Fibroblast of peridontal ligament (primary cell): ENCODE data around the gene FLT3.
"Not testable (repeated sequence)": the region's sequence is repeated elsewhere in the genome, so short reads cannot be mapped to it uniquely, and the experiment has no call there.

Source experiments
- DNase-seq: peaks from one replicate; pipeline ENCODE4 v3.0.0-alpha.2; 2010; ENCODE audit errors: extremely low read depth

Gene FLT3

DNA sequence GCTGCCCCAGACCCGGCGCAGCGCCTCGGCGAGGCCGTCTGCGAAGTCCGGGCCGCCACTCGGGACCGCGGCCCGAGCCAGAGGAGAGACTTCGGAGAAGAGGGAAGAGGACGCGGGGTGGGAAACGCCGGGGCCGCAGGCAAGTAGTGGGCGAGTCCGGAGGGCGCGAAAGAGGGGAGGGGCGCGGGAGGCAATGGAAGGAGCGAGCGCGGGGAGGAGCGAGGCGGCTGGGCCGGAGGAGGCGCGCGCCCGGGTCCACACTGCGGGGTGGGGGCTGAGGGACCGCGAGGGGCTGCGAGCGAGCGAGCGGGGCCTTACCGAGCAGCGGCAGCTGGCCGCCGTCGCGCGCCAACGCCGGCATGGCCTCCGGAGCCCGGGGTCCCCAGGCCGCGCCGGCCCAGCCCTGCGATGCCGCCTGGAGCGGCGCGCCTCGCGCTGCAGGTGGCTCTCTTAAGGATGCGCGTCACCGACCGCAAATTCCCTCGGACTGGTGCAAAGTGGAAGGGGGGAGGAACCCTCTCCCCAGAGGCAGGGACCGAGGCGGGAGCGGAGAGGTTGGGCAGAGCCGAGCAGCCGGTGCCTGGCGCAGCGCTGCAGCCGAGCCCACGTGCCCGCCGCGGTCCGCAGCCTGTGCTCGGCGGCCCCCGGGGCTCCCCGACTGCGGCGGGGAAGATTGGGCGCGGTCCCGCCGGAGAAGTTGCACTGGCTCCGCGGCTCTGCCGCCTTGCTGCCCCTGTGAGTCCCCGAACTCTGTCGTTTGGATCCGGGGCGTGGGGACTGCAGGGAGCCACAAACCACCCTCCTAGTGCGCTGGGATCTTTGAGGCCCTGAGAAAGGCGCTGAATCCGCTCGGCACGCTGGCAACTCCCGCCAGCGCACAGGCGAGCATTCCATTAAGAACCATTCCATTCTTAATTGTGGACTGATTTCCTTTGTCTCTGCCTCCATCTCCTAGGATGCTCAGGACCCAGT, at the start of gene FLT3:
TSS of gene FLT3 (minus strand) at position 427 of the 972 bp plus-strand sequence. CDS start at position 361, 66 bp downstream.
- DNase-seq = no peak

DNA sequence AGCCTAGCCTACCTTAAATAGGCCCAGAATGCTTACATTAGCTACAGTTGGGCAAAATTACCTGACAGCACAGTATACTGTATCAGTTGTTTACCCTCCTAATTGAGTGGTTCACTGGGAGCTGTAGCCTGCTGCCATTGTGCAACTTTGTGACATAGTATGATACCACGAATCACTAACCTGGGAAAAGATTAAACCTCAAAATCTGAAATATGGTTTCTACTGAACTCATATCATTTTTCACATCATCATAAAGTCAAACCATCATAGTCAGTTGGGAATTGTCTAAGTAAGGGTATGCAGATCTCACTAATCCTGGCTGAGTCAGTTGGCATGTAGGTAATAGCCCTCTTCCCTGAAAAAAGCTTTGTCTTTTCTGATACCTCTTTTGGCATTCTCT, 47.1 kb upstream of the FLT3 start:
- peak; percentile 27 for DNase-seq

DNA sequence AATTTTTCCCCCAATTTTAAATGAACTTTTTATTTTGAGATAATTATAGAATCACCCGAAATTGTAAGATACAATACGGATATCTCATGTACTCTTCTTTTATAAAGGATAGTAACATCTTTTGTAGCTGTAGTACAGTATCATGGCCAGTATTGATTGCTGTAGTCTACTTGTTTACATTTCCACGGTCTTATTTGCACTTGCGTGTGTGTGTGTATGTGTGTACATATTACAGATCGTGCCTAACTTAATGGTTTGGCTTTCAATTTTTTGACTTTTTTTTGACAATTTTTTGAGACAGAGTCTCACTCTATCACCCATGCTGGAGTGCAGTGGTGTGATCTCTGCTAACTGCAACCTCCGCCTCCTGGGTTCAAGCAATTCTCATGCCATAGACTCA, 44.7 kb upstream of the FLT3 start:
- DNase-seq = no peak

DNA sequence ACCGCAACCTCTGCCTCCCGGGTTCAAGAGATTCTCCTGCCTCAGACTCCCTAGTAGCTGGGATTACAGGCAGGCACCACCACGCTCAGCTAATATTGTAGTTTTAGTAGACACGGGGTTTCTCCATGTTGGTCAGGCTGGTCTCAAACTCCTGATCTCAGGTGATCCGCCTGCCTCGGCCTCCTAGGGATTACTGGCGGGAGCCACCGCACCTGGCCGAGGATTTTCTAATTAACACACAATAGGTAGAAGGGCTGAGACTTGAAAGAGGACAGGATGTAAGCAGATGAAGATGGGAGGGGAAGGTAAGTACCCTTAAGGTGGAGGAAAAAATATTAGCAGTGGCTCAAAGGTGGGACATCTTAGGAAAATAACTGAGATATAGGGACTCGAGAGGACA, 41.2 kb upstream of the FLT3 start:
- DNase-seq = not testable (repeated sequence)

DNA sequence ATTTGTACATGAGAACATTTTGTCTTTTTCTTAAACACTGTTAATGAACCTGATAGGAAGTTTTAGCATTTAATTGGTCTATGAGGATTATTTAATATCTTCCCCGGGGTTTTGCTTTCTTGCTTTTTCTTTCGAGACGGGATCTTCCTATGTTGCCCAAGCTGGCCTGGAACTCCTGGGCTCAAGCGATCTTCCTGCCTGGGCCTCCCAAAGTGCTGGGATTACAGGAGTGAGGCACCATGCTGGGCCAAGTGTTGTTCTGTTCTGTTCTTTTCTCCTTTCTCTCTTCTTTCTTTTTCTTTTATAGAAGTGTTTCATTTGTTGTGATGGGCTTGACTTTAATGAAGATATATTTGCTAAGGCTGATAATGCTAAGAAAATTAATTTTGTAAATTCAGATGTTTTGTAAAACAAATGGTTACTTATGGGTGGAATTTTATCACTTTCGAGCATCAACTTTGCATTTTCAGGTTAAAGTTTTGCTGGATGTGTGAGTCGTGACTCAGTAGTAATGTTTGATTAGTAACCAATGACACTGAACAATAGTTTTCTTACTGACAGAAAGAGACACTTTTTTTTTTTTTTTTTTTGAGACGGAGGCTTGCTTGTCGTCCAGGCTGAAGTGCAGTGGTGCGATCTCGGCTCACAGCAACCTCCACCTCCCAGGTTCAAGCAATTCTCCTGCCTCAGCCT, 40.2 kb upstream of the FLT3 start:
- DNase-seq = no peak

DNA sequence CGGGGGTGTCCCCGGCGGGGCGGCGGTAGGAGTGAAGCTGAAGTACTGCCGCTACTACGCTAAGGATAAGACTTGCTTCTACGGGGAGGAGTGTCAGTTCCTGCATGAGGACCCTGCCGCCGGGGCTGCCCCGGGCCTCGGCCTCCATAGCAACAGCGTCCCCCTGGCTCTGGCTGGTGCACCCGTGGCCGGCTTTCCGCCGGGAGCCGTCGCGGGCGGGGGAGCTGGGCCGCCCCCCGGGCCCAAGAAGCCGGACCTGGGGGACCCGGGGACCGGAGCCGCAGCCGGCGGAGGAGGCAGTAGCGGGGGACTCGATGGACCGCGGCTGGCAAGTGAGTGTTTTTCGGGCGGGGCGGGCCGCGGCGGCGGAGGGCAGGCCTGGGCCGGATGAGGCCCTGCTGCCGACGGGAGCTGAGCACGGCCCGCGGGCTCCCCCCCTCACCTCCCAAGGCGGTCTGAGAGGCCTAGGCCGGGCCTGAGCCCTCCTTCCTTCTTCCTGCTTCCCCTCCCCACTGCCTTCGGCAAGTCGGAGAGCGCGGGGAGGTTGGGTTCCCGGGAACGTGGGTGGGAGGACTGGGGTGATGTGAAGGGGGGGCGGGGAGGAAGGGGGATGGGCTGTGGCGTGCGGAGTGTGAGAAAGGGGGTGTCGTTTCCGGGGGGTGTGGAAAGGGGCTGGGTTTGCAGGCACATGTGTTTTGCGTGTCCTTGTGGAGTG, 38.5 kb upstream of the FLT3 start:
- peak; percentile 82 for DNase-seq

DNA sequence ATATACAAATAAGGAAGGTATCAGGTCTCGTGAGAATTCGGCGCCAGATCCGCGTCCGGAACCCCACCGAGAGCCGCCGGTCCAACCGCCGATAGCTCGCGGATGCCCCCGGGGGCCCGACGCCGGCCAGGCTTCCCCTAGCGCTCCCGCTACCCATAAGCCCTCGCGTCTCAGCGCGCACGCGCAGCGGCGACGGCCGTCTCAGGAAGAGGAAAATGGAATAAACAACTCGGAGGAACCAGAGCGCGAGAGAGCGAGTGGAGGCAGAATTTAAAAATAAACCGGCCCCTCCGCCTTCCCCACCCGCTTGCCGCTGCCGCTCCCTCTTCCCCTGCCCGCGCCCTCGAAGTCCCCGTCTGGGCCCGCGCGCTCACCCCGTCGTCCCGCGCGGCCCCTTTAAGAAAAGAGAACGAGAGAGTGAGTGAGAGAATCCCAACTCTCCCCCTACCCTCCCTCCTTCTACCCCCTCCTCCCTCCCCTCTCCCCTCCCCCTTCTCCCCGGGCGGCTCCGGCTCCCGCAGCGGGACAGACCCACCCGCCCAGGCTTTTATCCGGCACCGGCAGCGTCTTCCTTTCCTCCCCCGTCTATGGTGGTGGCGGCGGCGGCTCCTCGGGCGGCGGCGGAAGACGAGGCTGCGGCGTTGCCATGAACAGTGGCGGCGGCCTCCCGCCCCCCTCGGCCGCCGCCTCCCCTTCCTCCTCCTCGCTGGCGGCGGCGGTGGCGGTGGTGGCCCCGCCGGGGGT, 37.8 kb upstream of the FLT3 start, which contains the start of gene PAN3:
TSS of gene PAN3 (plus strand) at position 534 of the 744 bp plus-strand sequence. CDS start at position 647, 113 bp downstream.
- DNase-seq = peak; percentile 89

DNA sequence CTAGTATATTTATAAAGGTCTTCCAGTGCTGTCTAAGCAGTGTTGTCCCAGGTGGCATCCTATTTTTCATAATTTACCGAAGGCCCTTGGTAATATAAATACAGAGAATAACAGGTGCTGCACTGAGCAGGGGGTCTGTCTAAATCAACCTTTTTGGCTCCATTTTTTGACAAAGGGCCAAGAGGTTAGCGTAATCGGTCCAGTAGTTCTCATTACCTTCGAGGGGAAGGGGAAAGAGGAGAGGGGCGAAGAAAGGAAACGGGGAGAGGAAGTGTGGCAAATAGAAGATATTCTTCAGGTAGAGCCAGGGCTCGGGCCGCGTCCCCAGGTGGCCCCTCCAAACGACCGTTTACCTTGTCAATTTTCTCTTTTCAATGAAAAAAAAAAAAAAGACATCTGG, 37.2 kb upstream of the FLT3 start:
- DNase-seq = peak; percentile 26

DNA sequence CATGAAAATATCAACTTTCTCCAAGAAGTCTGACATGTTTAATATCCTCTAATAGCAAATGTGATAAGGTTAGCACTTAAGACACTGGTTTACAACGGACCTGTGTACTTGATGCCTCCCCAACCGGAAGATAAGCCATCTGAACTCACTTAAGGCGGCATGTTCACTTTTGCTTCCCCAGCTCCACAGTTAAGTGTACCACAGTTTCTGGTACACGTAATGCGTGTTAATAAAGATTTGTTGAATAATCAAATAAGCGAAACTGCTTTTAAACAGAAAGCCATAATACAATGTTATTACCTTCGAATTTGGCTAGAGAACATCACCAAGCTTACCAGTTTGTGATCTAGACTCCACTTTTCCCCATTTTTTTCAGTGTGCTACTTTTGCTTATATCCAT, 36.5 kb upstream of the FLT3 start:
- DNase-seq = peak; percentile 17

DNA sequence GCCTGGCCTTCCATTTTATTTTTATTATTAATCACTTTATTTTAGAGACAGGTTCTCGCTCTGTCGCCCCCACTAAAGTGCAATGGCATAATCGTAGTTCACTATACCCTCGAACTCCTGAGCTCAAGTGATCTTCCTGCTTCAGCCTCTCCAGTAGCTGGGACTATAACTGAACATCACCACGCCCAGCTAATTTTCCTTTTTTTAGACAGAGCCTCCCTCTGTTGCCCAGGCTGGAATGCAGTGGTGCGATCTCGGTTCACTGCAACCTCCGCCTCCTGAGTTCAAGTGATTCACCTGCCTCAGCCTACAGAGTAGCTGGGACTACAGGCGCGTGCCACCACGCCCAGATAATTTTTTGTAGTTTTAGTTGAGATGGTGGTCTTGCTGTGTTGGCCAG, 31.3 kb upstream of the FLT3 start:
- DNase-seq = no peak

DNA sequence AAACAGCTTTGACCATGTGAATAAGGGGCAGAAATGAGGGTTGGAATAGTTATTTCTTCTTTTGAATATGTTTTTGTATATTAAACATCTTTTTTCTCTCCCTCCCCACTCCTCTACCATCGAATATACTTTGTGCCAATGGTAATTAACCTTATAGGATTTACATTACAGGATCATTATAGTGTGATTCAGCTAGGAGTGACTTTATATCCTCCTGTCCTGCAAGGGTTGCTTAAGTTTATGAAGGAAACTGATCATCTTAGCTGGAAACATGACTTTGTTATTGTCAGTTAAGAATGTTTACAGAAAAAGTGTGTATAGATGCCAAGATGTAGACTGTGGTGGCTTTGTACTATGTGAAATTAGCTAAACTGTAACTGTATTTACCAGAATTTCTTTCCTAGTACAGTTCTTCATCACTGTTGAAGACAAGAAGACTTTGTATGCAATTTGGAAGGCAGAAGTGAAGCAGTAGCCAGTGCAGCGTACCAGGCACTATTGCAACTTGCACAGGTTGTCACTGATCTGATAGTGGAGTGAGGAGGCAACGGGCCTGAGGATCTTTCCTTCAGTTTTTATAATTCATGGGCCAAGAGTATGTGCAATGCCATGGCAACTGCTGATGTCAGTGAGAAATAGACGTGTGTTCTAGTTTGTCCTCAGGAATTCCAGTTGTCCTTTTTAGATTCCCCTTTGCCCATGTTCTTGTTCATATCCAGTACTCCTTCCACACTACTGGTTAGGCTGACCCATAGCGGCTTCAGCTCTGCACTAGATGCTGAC, 29.7 kb upstream of the FLT3 start:
- DNase-seq = peak; percentile 23

DNA sequence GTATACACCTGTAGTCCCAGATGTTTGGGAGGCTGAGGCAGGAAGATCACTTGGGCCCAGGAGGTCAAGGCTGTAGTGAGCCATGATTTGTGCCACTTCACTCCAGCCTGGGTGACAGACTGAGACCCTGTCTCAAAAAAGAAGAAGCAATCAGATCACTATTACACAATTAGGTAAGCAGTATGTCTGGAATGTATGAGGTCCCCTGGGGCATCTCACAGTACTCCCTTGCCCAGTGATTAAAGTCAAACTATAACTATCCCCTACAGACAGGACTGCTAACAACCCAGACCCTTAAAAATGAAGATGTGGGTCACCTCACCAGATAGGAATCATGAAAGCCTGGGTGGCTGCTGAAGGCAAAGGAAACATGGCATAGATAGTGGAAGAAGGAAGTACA, 28.6 kb upstream of the FLT3 start:
- no peak for DNase-seq

DNA sequence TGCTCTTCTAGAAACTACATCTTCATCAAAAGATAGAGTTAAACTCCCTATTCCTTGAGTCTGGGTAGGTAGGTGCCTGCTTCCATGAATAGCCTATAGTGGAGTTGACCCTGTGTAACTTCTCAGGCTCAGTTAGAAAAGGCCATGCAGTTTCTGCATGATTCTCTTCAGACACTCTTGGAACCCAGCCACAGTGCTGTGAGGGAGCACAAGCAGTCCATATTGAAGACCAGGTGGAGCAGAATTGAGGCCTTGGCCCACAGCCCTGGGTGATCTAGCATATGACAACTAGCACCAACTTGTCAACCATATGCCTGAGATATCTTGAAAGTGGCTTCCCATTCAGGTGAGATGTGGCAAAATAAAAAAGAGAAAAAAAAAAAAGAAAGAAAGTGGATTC, 27.7 kb upstream of the FLT3 start:
- no peak for DNase-seq

DNA sequence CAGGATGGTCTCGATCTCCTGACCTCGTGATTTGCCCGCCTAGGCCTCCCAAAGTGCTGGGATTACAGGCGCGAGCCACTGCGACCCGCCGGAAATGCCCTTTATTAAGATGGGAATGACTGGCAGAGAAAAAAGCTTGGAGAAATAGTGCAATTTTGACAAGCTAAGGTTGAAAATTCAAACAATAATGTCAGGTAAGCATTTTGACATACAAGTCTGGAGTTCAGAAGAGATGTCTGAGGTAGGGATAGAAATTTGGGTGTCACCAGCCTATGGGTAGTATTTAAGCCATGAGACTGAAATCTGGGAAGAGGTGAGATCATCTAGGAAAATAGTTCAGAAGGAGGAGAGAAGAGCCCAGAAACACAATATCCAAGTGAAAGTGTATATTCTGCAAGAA, 20.8 kb upstream of the FLT3 start:
- DNase-seq = no peak

DNA sequence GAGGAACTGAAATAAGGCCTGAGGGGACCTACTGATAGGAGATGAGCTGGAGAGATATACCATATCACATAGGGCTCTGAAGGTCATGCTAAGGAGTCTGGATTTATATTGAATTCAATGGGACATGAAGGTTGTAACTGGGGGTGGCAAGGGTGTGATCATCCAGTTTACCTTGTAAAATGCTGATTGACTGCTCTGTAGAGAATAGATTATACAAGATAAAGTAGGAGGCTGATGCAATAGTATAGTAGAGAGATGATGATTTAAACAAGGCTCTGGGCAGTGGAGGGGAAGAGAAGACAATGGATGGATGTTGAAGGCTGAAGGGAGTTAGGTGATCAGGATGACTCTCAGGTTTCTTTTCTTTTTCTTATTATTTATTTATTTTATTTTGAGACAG, 19.9 kb upstream of the FLT3 start:
- no peak for DNase-seq

DNA sequence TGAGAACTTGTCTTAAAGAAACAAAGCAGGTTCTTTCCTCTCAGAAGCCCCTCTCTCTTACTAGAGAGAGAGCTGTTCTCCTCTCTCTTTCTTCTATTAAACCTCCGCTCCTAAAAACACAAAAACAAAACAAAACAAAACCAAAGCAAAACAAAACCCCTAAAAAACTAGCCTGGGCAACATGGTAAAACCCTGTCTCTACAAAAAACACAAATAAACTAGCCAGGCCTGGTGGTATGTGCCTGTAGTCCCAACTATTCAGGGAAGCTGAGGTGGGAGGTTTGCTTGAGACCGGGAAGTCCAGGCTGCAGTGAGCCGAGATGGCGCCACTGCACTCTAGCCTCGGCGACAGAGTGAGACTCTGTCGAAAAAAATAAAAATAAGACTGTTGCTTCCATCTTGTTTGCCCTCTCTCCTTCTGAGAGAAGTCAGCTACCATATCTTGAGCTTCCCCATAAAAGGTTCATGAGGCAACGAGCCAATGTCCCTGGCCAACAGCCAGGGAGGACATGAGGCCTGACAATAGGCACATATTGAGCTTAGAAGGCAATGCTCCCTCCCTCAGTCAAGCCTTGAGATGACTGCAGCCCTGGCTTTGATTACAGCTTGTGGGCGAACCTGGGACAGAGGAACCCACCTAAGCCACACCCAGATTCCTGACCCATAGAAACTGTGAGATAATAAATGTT, 17.5 kb upstream of the FLT3 start:
- DNase-seq = no peak

DNA sequence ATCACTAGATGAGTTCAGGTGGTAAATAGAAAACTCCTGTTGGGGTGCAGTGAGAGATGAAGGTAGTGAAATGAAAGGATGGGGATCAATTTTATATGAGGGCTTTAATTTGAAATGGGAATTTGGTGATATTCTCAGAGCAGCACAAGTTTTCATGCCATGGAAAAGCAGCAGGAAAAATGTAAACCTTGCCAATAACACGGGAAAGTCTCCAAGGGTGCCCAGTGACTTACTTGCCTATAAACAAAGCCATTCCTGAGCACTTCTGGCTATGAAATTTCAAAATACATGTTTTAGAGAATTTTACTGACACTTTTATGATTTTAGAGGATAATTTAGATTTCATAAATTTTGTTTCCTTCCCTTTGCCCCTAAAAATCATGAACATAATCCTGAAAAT, 16.4 kb upstream of the FLT3 start:
- no peak for DNase-seq

DNA sequence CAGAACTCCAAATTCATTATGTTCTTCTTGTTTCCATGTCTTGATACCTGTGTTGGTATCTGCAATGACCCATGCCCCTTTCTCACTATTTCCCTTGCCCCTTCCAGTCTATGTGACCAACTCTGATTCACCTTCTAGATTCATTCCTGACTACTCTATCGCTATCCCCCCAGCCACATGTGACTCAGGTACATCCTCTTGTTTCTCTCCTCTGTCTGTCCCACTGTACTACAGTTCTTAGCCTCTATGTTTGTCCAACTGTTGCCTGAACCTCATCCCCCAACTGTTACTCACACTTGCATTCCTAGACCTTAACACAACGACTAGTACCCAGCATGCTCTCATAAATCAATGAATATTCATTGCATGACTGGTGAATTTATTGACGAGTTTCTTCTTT, 10.0 kb upstream of the FLT3 start:
- DNase-seq = no peak

DNA sequence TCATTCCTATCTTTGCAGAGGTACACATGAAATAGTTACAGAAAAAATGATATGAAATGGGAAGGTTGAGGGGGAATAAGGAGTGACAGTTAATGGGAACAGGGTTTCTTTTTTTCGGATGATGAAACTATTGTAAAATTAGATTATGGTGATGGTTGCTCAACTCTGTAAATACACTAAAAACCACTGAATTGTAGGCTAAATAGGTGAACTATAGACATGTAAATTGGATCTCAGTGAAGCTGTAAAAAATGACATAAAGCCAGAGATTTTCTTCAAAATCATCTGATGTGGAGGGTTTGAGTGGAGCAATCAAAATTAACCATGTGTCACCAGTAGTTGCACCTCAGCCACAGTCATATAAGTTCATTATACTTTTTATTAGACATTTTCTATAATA, 6.6 kb upstream of the FLT3 start:
- no peak for DNase-seq

DNA sequence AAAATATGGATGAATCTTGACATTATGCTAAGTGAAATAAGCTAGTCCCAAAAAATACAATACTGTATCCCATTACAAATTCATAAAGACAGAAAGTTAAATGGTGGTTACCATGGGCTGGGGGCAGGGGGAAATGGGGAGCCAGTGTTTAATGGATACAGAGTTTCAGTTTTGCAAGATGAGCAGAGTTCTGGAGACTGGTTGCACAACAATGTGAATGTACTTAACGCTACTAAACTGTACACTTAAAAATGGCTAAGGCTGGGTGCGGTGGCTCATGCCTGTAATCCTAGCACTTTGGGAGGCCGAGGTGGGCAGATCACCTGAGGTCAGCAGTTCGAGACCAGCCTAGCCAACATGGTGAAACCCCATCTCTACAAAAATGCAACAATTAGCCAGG, 1.5 kb upstream of the FLT3 start:
- DNase-seq = not testable (repeated sequence)
